Astrocyte (in vitro differentiated cells and primary cell): ENCODE results near the gene NBEA. TPM values are rescaled to one million over a fixed set of nuclear protein-coding genes. Genes with fewer than 3 reads are reported as not detected.

Source experiments
- DNase-seq: peaks from one replicate; pipeline ENCODE4 v3.0.0-alpha.2; 2010; ENCODE audit warnings: low read depth
- FAIRE-seq: peaks from 2 replicates; lab custom pipeline; 2011; peaks lifted over from hg19 to GRCh38; lab: Jason Lieb, UNC
- H2AFZ ChIP-seq: 2 replicates; pipeline ENCODE4 v1.6.0; 2012; ENCODE audit warnings: low read depth, low read length, inconsistent platforms
- H3K27ac ChIP-seq: 2 replicates; pipeline ENCODE4 v1.5.1; 2011; ENCODE audit warnings: low read depth, low read length, inconsistent platforms
- H3K27me3 ChIP-seq: 2 replicates; pipeline ENCODE4 v1.6.0; 2011; ENCODE audit warnings: low read length, inconsistent platforms; ENCODE audit not compliant: insufficient read depth
- H3K36me3 ChIP-seq: 2 replicates; pipeline ENCODE4 v1.5.1; 2011; ENCODE audit warnings: low read length, inconsistent platforms; ENCODE audit not compliant: insufficient read depth
- H3K4me1 ChIP-seq: 2 replicates; pipeline ENCODE4 v1.5.1; 2011; ENCODE audit warnings: low read length, inconsistent platforms; ENCODE audit not compliant: insufficient read depth
- H3K4me2 ChIP-seq: 2 replicates; pipeline ENCODE4 v1.6.0; 2012; ENCODE audit warnings: low read length, inconsistent platforms
- H3K4me3 ChIP-seq: 2 replicates; pipeline ENCODE4 v1.5.1; 2011; ENCODE audit warnings: low read depth, mild to moderate bottlenecking, low read length, inconsistent platforms; ENCODE audit not compliant: insufficient read depth
- H3K79me2 ChIP-seq: 2 replicates; pipeline ENCODE4 v1.6.0; 2012; ENCODE audit warnings: mild to moderate bottlenecking, low read length, inconsistent platforms; ENCODE audit not compliant: insufficient read depth
- H3K9ac ChIP-seq: 2 replicates; pipeline ENCODE4 v1.6.0; 2012; ENCODE audit warnings: mild to moderate bottlenecking, low read length, inconsistent platforms
- H3K9me3 ChIP-seq: 2 replicates; pipeline ENCODE4 v1.5.1; 2012; ENCODE audit warnings: low read depth, mild to moderate bottlenecking, low read length, inconsistent platforms; ENCODE audit not compliant: insufficient read depth
- H4K20me1 ChIP-seq: 2 replicates; pipeline ENCODE4 v1.6.0; 2012; ENCODE audit warnings: low read length, inconsistent platforms; ENCODE audit not compliant: insufficient read depth
- H3K27ac Mint-ChIP-seq: one replicate; pipeline ENCODE4 v1.8.0; 2021; ENCODE audit warnings: mild to moderate bottlenecking, mixed read lengths; ENCODE audit not compliant: unreplicated experiment
- H3K27me3 Mint-ChIP-seq: one replicate; pipeline ENCODE4 v1.8.0; 2021; ENCODE audit warnings: low read depth, mixed read lengths; ENCODE audit not compliant: unreplicated experiment
- H3K36me3 Mint-ChIP-seq: one replicate; pipeline ENCODE4 v1.8.0; 2021; ENCODE audit warnings: low read depth, mixed read lengths; ENCODE audit not compliant: unreplicated experiment
- H3K4me1 Mint-ChIP-seq: one replicate; pipeline ENCODE4 v1.8.0; 2021; ENCODE audit warnings: low read depth, mixed read lengths; ENCODE audit not compliant: unreplicated experiment
- H3K4me3 Mint-ChIP-seq: one replicate; pipeline ENCODE4 v1.8.0; 2021; ENCODE audit warnings: mild to moderate bottlenecking, moderate library complexity, mixed read lengths; ENCODE audit not compliant: unreplicated experiment
- H3K9me3 Mint-ChIP-seq: one replicate; pipeline ENCODE4 v1.8.0; 2021; ENCODE audit warnings: mild to moderate bottlenecking, mixed read lengths; ENCODE audit not compliant: unreplicated experiment
- CTCF ChIP-seq: IDR thresholded peaks from 2 replicates; pipeline ENCODE4 v1.5.1; 2011; ENCODE audit warnings: low read depth, mild to moderate bottlenecking, inconsistent platforms, low read length, moderate library complexity; ENCODE audit not compliant: insufficient read depth
- EZH2 ChIP-seq: IDR thresholded peaks from 2 replicates; pipeline ENCODE4 v1.6.1; 2012; ENCODE audit warnings: mild to moderate bottlenecking, low read length, inconsistent platforms; ENCODE audit not compliant: insufficient read depth
- total RNA-seq: library from RNA; stranded (reverse); gene quantifications from 2 replicates; pipeline ENCODE4 v1.2.1, GENCODE V29; 2021

NBEA gene
- total RNA-seq, 1 donor from 2014 or later, result 7.8 TPM

DNA sequence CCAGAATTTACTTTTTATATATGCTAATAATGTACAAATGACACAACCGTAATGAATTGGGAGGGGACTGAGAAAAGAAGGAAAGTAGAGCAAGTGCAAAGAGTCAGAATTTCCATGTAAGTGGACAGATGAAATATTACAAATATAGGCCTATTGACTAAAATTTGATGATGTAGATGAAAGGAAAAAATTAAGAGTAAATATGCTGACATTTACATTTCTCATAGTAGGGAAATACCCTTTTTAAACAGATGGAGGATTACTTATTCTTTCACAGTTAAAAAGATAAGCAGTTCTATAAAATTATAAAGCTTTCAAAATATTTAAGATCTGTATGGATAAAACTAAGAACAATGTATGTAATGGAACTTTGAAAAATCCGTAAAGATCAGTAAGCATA is 185.4 kb downstream of the NBEA start:
- Histone ChIP-seq H3K27ac (no peak overlapping the region), H3K4me1 (no peaks in the 10 kb centered on the region), H3K27me3 (no peaks in the 10 kb centered on the region), H4K20me1 (no peaks in the 10 kb centered on the region), H3K4me3 (no peak overlapping the region), H3K9me3 (no peaks in the 10 kb centered on the region), H3K4me2 (no peak overlapping the region), H3K79me2 (no peaks in the 10 kb centered on the region), H3K9ac (no peak overlapping the region), H3K36me3 (no peaks in the 10 kb centered on the region), H2AFZ (no peak overlapping the region)
- Mint-ChIP-seq H3K27me3 (no peaks in the 10 kb centered on the region), H3K27ac (no peak overlapping the region), H3K4me3 (no peak overlapping the region), H3K36me3 (no peaks in the 10 kb centered on the region), H3K4me1 (no peaks in the 10 kb centered on the region), H3K9me3 (no peaks in the 10 kb centered on the region)
- FAIRE-seq (no peak), DNase-seq (no peak)
- no peak for TF ChIP-seq CTCF
- TF ChIP-seq EZH2, result no peak

- Histone ChIP-seq H2AFZ (no peak overlapping the region), H3K27ac (no peak overlapping the region), H3K36me3 (no peaks in the 10 kb centered on the region), H3K4me3 (no peak overlapping the region), H3K9ac (no peak overlapping the region), H3K27me3 (no peaks in the 10 kb centered on the region), H3K4me1 (no peaks in the 10 kb centered on the region), H3K4me2 (no peak overlapping the region), H3K9me3 (no peaks in the 10 kb centered on the region), H4K20me1 (no peaks in the 10 kb centered on the region), H3K79me2 (no peaks in the 10 kb centered on the region)
- H3K9me3 Mint-ChIP-seq, result no peaks in the 10 kb centered on the region
- no peaks in the 10 kb centered on the region for H3K36me3 Mint-ChIP-seq
- H3K4me1 Mint-ChIP-seq, result no peaks in the 10 kb centered on the region
- H3K4me3 Mint-ChIP-seq, result no peak overlapping the region
- TF ChIP-seq EZH2 (no peak), CTCF (no peak)
- no peak overlapping the region for H3K27ac Mint-ChIP-seq
- DNase-seq (no peak), FAIRE-seq (no peak)
- H3K27me3 Mint-ChIP-seq, result no peaks in the 10 kb centered on the region
These were observed 187.4 kb downstream of the NBEA start for GRCh38 chr13:35129500-35129899.

GRCh38 chr13:35131471-35131870 is 189.4 kb downstream of the NBEA start:
- no peaks in the 10 kb centered on the region for H3K36me3 Mint-ChIP-seq
- no peak for DNase-seq
- Histone ChIP-seq H3K9me3 (no peaks in the 10 kb centered on the region), H3K9ac (no peak overlapping the region), H4K20me1 (no peaks in the 10 kb centered on the region), H3K36me3 (no peaks in the 10 kb centered on the region), H3K27me3 (no peaks in the 10 kb centered on the region), H2AFZ (no peak overlapping the region), H3K4me1 (no peaks in the 10 kb centered on the region), H3K4me2 (no peak overlapping the region), H3K79me2 (no peaks in the 10 kb centered on the region), H3K4me3 (no peak overlapping the region), H3K27ac (no peak overlapping the region)
- TF ChIP-seq EZH2, result no peak
- TF ChIP-seq CTCF, result no peak
- H3K4me1 Mint-ChIP-seq, result peaks cover under 1% of the 10 kb centered on the region
- no peak for FAIRE-seq
- no peaks in the 10 kb centered on the region for H3K9me3 Mint-ChIP-seq
- H3K27ac Mint-ChIP-seq, result no peak overlapping the region
- H3K27me3 Mint-ChIP-seq, result no peaks in the 10 kb centered on the region
- no peak overlapping the region for H3K4me3 Mint-ChIP-seq
